ENCODE measurements around the gene GOLGA3. TPM values are rescaled to one million over a fixed set of nuclear protein-coding genes. Genes with fewer than 3 reads are reported as not detected.
"Not testable (repeated sequence)": the region's sequence is repeated elsewhere in the genome, so short reads cannot be mapped to it uniquely, and the experiment has no call there.

GOLGA3 gene
- polyA plus RNA-seq, 4 donors: 7.3 to 35.1 (median 15.5) TPM

GRCh38 chr12:132754160-132754932 lies 74.3 kb downstream of the GOLGA3 start:
- no peaks in the 10 kb centered on the region for H3K9me3 ChIP-seq (ENCODE audit: control insufficient read depth in 2 of 2, insufficient read depth in 1 of 2, low read depth in 1 of 2, low read length in 1 of 2)
- H3K27me3 ChIP-seq (ENCODE audit: control insufficient read depth in 3 of 3, insufficient read depth in 3 of 3, low read length in 3 of 3): no peaks in the 10 kb centered on the region
- DNase-seq (no peak), FAIRE-seq (no peak)
- H3K4me1 ChIP-seq (ENCODE audit: control insufficient read depth in 3 of 3, insufficient read depth in 2 of 3, low read depth in 1 of 3, low read length in 2 of 3): no peaks in the 10 kb centered on the region
- no peak overlapping the region for H3K4me3 ChIP-seq (ENCODE audit: low read depth in 1 of 3, low read length in 3 of 3)
- WGBS, 3 donors: 84 to 87% (median 87%) methylated on average over 14 of the region's 14 CpGs
- H3K36me3 ChIP-seq (ENCODE audit: control insufficient read depth in 3 of 3, insufficient read depth in 2 of 3, low read depth in 1 of 3, low read length in 3 of 3): peaks cover 13 to 79% (median 18%) of the 10 kb centered on the region in 3 donors
- H3K27ac ChIP-seq (ENCODE audit: low read depth in 1 of 3, low read length in 2 of 3): no peak overlapping the region

GRCh38 chr12:132753670-132754069 lies 75.0 kb downstream of the GOLGA3 start:
- not testable (repeated sequence) for H3K27me3 ChIP-seq (ENCODE audit: control insufficient read depth in 3 of 3, insufficient read depth in 3 of 3, low read length in 3 of 3); H3K27ac ChIP-seq (ENCODE audit: low read depth in 1 of 3, low read length in 2 of 3); DNase-seq; H3K9me3 ChIP-seq (ENCODE audit: control insufficient read depth in 2 of 2, insufficient read depth in 1 of 2, low read depth in 1 of 2, low read length in 1 of 2); FAIRE-seq; H3K4me3 ChIP-seq (ENCODE audit: low read depth in 1 of 3, low read length in 3 of 3); H3K4me1 ChIP-seq (ENCODE audit: control insufficient read depth in 3 of 3, insufficient read depth in 2 of 3, low read depth in 1 of 3, low read length in 2 of 3)
- WGBS, 3 donors: 92 to 94% (median 93%) methylated on average over 7 of the region's 7 CpGs
- peaks cover 16 to 79% (median 20%) of the 10 kb centered on the region in 3 donors for H3K36me3 ChIP-seq (ENCODE audit: control insufficient read depth in 3 of 3, insufficient read depth in 2 of 3, low read depth in 1 of 3, low read length in 3 of 3)

- no peak overlapping the region for H3K4me3 ChIP-seq (ENCODE audit: low read depth in 1 of 3, low read length in 3 of 3)
- H3K4me1 ChIP-seq (ENCODE audit: control insufficient read depth in 3 of 3, insufficient read depth in 2 of 3, low read depth in 1 of 3, low read length in 2 of 3): no peaks in the 10 kb centered on the region
- peaks cover 23 to 89% (median 43%) of the 10 kb centered on the region in 3 donors for H3K36me3 ChIP-seq (ENCODE audit: control insufficient read depth in 3 of 3, insufficient read depth in 2 of 3, low read depth in 1 of 3, low read length in 3 of 3)
- DNase-seq (no peak), FAIRE-seq (no peak)
- no peaks in the 10 kb centered on the region for H3K27me3 ChIP-seq (ENCODE audit: control insufficient read depth in 3 of 3, insufficient read depth in 3 of 3, low read length in 3 of 3)
- no peak overlapping the region for H3K27ac ChIP-seq (ENCODE audit: low read depth in 1 of 3, low read length in 2 of 3)
- WGBS, 3 donors: 87 to 92% (median 92%) methylated on average over 10 of the region's 10 CpGs
- H3K9me3 ChIP-seq (ENCODE audit: control insufficient read depth in 2 of 2, insufficient read depth in 1 of 2, low read depth in 1 of 2, low read length in 1 of 2): no peaks in the 10 kb centered on the region
Observed at GRCh38 chr12:132748319-132748718, 80.3 kb downstream of the GOLGA3 start.

GRCh38 chr12:132747896-132748295 lies 80.8 kb downstream of the GOLGA3 start:
- peaks cover 20 to 87% (median 43%) of the 10 kb centered on the region in 3 donors for H3K36me3 ChIP-seq (ENCODE audit: control insufficient read depth in 3 of 3, insufficient read depth in 2 of 3, low read depth in 1 of 3, low read length in 3 of 3)
- no peaks in the 10 kb centered on the region for H3K9me3 ChIP-seq (ENCODE audit: control insufficient read depth in 2 of 2, insufficient read depth in 1 of 2, low read depth in 1 of 2, low read length in 1 of 2)
- no peak overlapping the region for H3K27ac ChIP-seq (ENCODE audit: low read depth in 1 of 3, low read length in 2 of 3)
- no peaks in the 10 kb centered on the region for H3K27me3 ChIP-seq (ENCODE audit: control insufficient read depth in 3 of 3, insufficient read depth in 3 of 3, low read length in 3 of 3)
- no peak overlapping the region for H3K4me3 ChIP-seq (ENCODE audit: low read depth in 1 of 3, low read length in 3 of 3)
- no peaks in the 10 kb centered on the region for H3K4me1 ChIP-seq (ENCODE audit: control insufficient read depth in 3 of 3, insufficient read depth in 2 of 3, low read depth in 1 of 3, low read length in 2 of 3)
- DNase-seq (no peak), FAIRE-seq (no peak)
- WGBS, 3 donors: 94 to 95% (median 95%) methylated on average over 22 of the region's 22 CpGs

GRCh38 chr12:132747395-132747794 lies 81.3 kb downstream of the GOLGA3 start:
- H3K4me1 ChIP-seq (ENCODE audit: control insufficient read depth in 3 of 3, insufficient read depth in 2 of 3, low read depth in 1 of 3, low read length in 2 of 3): no peaks in the 10 kb centered on the region
- no peaks in the 10 kb centered on the region for H3K27me3 ChIP-seq (ENCODE audit: control insufficient read depth in 3 of 3, insufficient read depth in 3 of 3, low read length in 3 of 3)
- 94 to 96% (median 96%) methylated on average over 11 of the region's 11 CpGs for WGBS, 3 donors
- no peaks in the 10 kb centered on the region for H3K9me3 ChIP-seq (ENCODE audit: control insufficient read depth in 2 of 2, insufficient read depth in 1 of 2, low read depth in 1 of 2, low read length in 1 of 2)
- FAIRE-seq (no peak), DNase-seq (no peak)
- no peak overlapping the region for H3K4me3 ChIP-seq (ENCODE audit: low read depth in 1 of 3, low read length in 3 of 3)
- no peak overlapping the region for H3K27ac ChIP-seq (ENCODE audit: low read depth in 1 of 3, low read length in 2 of 3)
- H3K36me3 ChIP-seq (ENCODE audit: control insufficient read depth in 3 of 3, insufficient read depth in 2 of 3, low read depth in 1 of 3, low read length in 3 of 3): peaks cover 18 to 85% (median 48%) of the 10 kb centered on the region in 3 donors

- FAIRE-seq (no peak), DNase-seq (no peak)
- WGBS, 3 donors: 92 to 94% (median 93%) methylated on average over 3 of the region's 3 CpGs
- no peak overlapping the region for H3K4me3 ChIP-seq (ENCODE audit: low read depth in 1 of 3, low read length in 3 of 3)
- H3K27ac ChIP-seq (ENCODE audit: low read depth in 1 of 3, low read length in 2 of 3): no peak overlapping the region
- H3K36me3 ChIP-seq (ENCODE audit: control insufficient read depth in 3 of 3, insufficient read depth in 2 of 3, low read depth in 1 of 3, low read length in 3 of 3): peaks cover 20 to 79% (median 52%) of the 10 kb centered on the region in 3 donors
- H3K4me1 ChIP-seq (ENCODE audit: control insufficient read depth in 3 of 3, insufficient read depth in 2 of 3, low read depth in 1 of 3, low read length in 2 of 3): no peaks in the 10 kb centered on the region
- no peaks in the 10 kb centered on the region for H3K9me3 ChIP-seq (ENCODE audit: control insufficient read depth in 2 of 2, insufficient read depth in 1 of 2, low read depth in 1 of 2, low read length in 1 of 2)
- H3K27me3 ChIP-seq (ENCODE audit: control insufficient read depth in 3 of 3, insufficient read depth in 3 of 3, low read length in 3 of 3): no peaks in the 10 kb centered on the region
Observed at GRCh38 chr12:132746613-132747012, 82.1 kb downstream of the GOLGA3 start.

GRCh38 chr12:132743831-132744230 lies 84.8 kb downstream of the GOLGA3 start:
- no peak for DNase-seq
- WGBS, 3 donors: 90 to 95% (median 90%) methylated on average over 13 of the region's 13 CpGs

GRCh38 chr12:132741620-132742019 lies 87.0 kb downstream of the GOLGA3 start:
- Histone ChIP-seq H3K27me3 (ENCODE audit: control insufficient read depth in 3 of 3, insufficient read depth in 3 of 3, low read length in 3 of 3) (no peaks in the 10 kb centered on the region), H3K4me3 (ENCODE audit: low read depth in 1 of 3, low read length in 3 of 3) (no peak overlapping the region), H3K4me1 (ENCODE audit: control insufficient read depth in 3 of 3, insufficient read depth in 2 of 3, low read depth in 1 of 3, low read length in 2 of 3) (no peaks in the 10 kb centered on the region), H3K36me3 (ENCODE audit: control insufficient read depth in 3 of 3, insufficient read depth in 2 of 3, low read depth in 1 of 3, low read length in 3 of 3) (peaks cover 20 to 75% (median 55%) of the 10 kb centered on the region in 3 donors), H3K9me3 (ENCODE audit: control insufficient read depth in 2 of 2, insufficient read depth in 1 of 2, low read depth in 1 of 2, low read length in 1 of 2) (no peaks in the 10 kb centered on the region), H3K27ac (ENCODE audit: low read depth in 1 of 3, low read length in 2 of 3) (no peak overlapping the region)
- FAIRE-seq (no peak), DNase-seq (no peak)
- 84 to 92% (median 90%) methylated on average over 8 of the region's 8 CpGs for WGBS, 3 donors

More at GRCh38 chr12:132743831-132744230, 84.8 kb downstream of the GOLGA3 start:
- no peaks in the 10 kb centered on the region for H3K9me3 ChIP-seq (ENCODE audit: control insufficient read depth in 2 of 2, insufficient read depth in 1 of 2, low read depth in 1 of 2, low read length in 1 of 2)
- H3K4me1 ChIP-seq (ENCODE audit: control insufficient read depth in 3 of 3, insufficient read depth in 2 of 3, low read depth in 1 of 3, low read length in 2 of 3): no peaks in the 10 kb centered on the region
- H3K27ac ChIP-seq (ENCODE audit: low read depth in 1 of 3, low read length in 2 of 3): no peak overlapping the region
- no peaks in the 10 kb centered on the region for H3K27me3 ChIP-seq (ENCODE audit: control insufficient read depth in 3 of 3, insufficient read depth in 3 of 3, low read length in 3 of 3)
- H3K4me3 ChIP-seq (ENCODE audit: low read depth in 1 of 3, low read length in 3 of 3): no peak overlapping the region
- H3K36me3 ChIP-seq (ENCODE audit: control insufficient read depth in 3 of 3, insufficient read depth in 2 of 3, low read depth in 1 of 3, low read length in 3 of 3): peaks cover 24 to 77% (median 58%) of the 10 kb centered on the region in 3 donors
- FAIRE-seq: no peak
